GM12872 (cell line): ENCODE measurements around the gene TBC1D22A.

ENCODE experiments used
- TF ChIP-seq, protein P1 (sequence below): IDR thresholded peaks from 3 replicates; pipeline ENCODE4 v1.5.1; 2011; ENCODE audit warnings: low read depth, mild to moderate bottlenecking, low read length, moderate library complexity; ENCODE audit not compliant: insufficient read depth

TBC1D22A gene

DNA sequence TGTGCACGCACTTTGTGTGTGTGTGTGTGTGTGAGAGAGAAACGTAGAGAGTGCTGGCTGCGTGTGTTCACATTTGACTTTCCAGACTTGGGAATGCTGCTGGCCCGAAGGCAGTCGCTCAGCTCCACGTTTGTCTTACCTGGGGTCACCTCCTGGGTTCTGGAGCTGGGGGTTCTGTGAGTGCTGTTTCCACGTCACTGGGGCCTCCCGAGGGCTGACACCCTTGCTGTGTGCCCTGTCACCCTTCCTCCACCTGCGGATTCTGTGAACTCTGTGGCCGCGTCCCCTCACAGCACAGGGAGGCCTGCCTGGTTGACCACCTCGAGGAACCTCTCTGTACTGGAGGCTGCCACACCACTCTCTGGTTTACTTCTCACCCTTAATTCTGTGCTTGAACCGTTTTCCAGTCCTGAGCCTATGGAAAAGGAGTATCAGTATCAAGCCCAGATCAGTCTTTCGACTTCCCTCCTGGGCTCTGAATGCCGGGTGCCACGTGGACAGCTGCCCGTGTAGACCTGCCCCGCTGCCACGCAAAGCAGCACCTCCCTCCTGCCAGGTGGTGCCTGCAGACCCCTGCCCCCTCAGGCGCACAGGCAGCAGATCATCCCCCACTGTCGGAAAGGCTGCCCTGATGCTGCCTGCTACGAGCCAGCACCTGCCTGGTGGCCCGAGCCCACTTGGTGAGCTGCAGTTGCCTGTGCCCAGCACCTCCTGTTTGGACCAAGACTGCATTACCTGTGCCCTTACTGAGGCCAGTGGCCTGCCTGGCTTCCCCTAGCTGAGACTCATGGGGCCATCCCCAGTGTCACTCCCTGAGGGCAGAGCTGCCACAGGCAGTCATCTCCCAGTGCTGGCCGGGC, 233.3 kb downstream of the TBC1D22A start:
- TF ChIP-seq, protein P1, sequence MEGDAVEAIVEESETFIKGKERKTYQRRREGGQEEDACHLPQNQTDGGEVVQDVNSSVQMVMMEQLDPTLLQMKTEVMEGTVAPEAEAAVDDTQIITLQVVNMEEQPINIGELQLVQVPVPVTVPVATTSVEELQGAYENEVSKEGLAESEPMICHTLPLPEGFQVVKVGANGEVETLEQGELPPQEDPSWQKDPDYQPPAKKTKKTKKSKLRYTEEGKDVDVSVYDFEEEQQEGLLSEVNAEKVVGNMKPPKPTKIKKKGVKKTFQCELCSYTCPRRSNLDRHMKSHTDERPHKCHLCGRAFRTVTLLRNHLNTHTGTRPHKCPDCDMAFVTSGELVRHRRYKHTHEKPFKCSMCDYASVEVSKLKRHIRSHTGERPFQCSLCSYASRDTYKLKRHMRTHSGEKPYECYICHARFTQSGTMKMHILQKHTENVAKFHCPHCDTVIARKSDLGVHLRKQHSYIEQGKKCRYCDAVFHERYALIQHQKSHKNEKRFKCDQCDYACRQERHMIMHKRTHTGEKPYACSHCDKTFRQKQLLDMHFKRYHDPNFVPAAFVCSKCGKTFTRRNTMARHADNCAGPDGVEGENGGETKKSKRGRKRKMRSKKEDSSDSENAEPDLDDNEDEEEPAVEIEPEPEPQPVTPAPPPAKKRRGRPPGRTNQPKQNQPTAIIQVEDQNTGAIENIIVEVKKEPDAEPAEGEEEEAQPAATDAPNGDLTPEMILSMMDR, result no peak

DNA sequence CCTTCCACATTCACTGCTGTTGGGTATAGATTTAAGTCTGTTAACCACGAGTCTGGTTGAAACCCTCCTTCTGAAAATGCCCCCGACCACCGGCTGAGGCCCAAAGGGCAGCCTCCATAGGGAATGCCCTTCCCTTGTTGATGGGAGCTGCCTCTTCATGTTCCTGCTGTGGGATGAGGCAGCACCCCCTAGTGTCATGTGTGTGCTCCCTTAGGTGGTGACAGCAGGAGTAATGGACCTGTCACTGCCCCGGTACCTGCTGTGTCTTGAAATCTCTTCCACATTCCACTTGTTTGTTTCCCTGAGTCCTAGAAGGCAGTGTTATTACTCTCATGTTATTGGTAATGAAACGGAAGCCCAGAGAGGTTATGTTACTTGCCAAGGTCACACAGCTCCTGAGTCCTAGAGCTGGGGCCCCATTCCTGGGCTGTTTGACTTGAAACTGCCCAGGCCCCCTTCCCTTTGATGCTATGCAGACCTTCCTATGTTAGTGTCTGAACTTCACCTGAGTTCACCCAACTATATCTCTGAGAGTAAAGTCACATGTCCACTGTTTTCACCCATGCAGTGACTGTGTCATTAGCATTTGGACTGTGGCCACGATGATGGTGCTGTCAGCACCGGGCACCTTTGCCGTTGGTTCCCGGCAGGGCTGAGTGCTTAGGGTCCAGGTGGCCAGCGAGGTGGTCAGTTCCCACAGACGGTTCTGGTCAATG, 234.3 kb downstream of the TBC1D22A start:
- TF ChIP-seq, protein P1, result peak; percentile 22; the same call in 1 of the 3 replicates

DNA sequence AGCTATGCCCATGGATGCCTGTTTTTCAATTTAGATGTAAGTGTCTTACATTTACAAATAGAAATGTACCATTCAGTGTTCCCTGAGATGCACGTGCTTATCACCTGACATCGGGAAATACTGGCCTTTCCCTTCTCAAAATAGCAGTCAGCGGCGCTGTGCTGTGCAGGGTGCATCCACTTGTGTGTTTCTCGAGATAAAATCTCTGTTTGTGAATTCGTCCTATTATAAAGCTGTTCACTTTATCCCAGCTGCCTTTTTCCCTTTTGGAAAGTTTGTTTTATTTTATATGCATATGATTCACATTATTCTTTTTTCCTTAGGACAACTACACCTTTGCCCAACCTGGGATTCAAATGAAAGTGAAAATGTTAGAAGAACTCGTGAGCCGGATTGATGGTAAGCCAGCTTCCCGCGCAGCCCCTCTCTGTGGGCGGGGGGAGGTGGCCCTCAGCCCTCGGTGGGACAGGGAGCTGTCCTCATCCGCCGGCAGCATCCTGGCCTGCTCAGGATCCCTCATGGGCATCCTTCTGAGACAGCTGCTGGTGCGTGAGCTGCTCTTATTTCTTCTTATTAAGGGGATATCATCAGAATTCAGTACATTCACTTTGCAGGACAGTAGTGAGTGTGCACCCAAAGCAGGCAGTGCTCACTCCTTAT, 235.0 kb downstream of the TBC1D22A start:
- TF ChIP-seq, protein P1, result no peak

DNA sequence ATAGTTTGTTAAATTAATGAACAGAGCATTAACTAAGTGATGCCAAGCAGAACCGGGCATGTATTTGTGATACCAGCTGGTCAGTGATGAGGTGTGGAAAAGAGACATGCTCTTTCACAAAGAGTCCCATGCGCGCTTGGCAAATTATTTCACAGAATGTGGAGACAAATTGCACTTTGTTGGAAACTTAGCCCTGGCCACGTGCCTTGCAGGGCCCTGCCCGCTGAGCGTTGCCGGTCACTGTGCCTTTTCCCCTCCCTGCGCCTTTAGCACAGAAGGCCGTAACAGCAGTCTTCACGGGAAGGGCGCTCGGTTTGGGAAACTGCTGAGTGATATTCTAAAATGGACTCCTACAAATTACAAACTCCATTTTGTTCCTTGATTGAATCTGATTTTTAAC, 235.9 kb downstream of the TBC1D22A start:
- TF ChIP-seq, protein P1, result no peak

DNA sequence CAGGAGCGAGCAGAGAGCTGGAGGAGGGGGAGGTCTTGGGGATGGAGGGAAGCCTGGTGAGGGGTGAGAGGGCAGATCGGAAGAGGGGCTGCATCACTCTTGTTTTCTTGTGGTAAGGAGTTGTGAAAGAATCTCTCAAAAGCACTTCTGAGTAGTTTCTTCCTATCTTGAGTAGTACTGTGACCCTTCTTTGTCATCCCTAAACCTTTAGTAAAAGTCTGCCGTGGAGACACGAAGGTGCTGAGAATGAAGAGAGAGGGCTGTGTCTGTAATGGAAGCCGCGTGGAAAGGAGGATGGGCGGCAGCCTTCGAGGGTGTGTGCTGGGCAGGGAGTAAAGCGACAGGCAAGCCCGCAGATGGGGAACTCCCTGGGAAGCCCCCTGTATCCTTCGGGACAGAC, 237.8 kb downstream of the TBC1D22A start:
- TF ChIP-seq, protein P1, result no peak

DNA sequence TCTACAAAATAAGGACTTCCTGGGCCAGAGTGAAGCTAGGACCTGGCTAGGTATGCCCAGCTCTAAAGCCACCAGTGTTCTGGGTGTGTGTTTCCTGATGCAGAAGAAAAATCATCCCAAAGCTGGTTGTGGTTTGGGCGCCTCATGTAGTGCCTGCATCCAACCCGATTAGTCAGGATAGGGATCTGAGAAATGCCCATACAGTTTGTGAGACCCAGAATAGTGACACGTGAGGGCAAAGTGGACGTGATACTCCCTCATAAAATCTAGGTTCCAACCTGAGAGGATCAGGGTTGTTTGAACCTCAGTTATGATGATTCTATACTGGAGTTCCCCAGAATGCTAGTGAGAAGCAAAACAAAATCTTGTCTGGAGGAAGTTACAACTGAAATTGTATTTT, 238.4 kb downstream of the TBC1D22A start:
- TF ChIP-seq, protein P1, result no peak

DNA sequence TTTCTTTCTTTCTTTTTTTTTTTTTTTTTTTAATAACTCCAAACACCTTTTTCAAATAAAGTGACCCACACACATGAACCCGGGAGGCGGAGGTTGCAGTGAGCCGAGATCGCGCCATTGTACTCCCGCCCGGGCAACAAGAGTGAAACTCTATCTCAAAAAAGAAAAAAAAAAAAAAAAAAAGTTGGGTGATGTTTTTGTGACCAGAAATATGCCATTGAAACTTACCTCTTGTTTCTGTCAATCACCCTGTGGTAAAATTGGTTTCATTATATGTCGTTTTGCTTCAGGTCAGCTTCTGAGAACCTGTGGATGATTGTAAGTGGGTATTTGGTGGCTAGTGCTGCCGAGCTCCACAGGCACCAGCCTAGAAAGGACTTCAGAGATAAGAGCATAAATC, 238.8 kb downstream of the TBC1D22A start:
- TF ChIP-seq, protein P1, result no peak
